Adipose tissue (tissue), 3 donors: ENCODE data around the gene FAM227B. TPM values are rescaled to one million over a fixed set of nuclear protein-coding genes. Genes with fewer than 3 reads are reported as not detected.

ENCODE experiments used
- H3K27ac ChIP-seq: one replicate; pipeline ENCODE4 v1.5.1; 2013; ENCODE audit warnings: low read depth, low read length
- WGBS, 3 donors: extraction: QIAGEN DNeasy Blood & Tissue Kit; methylation state at CpG; one replicate each; pipeline ENCODE4 v1.1.7; 2013; 5-methylcytosine and 5-hydroxymethylcytosine counted together
- polyA plus RNA-seq, 3 donors: library from polyadenylated mRNA; stranded (reverse); fragments of 200-250 nt; gene quantifications; one replicate each; pipeline ENCODE4 v1.2.3, GENCODE V29; 2013
- donor health status: healthy with polysubstance abuse.
- donor health status: Bipolar disorder and iron deficiency.
- donor health status: healthy.

Gene FAM227B
- polyA plus RNA-seq, 3 donors = 0.55 to 3.7 (median 2.2) TPM

- WGBS, 3 donors = 68 to 83% (median 75%) methylated on average over 3 of the region's 3 CpGs
- no peak overlapping the region for H3K27ac ChIP-seq
These were observed 156.1 kb downstream of the FAM227B start for GRCh38 chr15:49464522-49464921.

GRCh38 chr15:49462232-49462844, 158.3 kb downstream of the FAM227B start:
- no peak overlapping the region for H3K27ac ChIP-seq
- WGBS, 3 donors = 23 to 72% (median 25%) methylated on average over 2 of the region's 2 CpGs

GRCh38 chr15:49460411-49460941, 160.1 kb downstream of the FAM227B start:
- WGBS, 3 donors = 57 to 72% (median 63%) methylated on average over 2 of the region's 2 CpGs
- no peak overlapping the region for H3K27ac ChIP-seq

DNA sequence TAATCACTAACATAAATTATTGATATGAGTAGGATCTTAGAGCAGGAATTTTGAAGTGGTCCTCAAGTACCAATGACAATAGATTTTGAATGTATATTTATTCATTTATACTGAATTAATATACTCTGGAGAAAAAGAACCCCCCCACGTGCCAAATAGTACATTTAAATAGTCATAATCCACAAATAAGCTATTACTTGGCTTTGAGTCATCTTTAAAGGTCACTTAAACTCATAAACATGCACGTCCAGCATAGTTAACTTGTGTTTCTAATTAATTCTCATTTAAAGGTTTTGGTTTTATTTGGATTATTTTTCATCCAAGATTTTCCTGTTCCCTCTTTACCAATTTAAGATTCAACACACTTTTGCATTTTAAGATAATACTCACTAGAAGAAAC, 162.5 kb downstream of the FAM227B start:
- no peak overlapping the region for H3K27ac ChIP-seq

GRCh38 chr15:49456166-49456565, 164.5 kb downstream of the FAM227B start:
- no peak overlapping the region for H3K27ac ChIP-seq

More for the DNA sequence above, 162.5 kb downstream of the FAM227B start:
- WGBS, 3 donors = 39 to 55% (median 40%) methylated on average over 2 of the region's 2 CpGs

DNA sequence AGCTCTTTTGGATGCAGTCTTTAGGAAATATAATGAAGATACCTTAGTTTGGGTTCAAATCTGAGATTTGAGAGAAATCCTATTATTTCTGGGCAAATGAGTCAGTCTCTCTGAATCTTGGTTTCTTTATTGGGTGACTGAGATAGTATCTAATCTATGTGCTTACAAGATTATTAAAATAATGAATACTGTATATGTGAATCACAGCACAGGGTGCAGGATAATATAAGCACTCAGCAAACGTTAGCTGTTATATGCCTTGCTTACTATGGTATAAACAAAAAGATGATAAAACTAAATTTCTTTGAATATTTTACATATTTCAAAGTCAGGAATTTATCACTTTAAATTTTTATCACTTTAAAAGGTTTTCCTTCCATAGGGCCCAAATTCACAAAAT, 168.0 kb downstream of the FAM227B start:
- no peak overlapping the region for H3K27ac ChIP-seq
- 75 to 90% (median 88%) methylated on average over 1 of the region's 1 CpG for WGBS, 3 donors

DNA sequence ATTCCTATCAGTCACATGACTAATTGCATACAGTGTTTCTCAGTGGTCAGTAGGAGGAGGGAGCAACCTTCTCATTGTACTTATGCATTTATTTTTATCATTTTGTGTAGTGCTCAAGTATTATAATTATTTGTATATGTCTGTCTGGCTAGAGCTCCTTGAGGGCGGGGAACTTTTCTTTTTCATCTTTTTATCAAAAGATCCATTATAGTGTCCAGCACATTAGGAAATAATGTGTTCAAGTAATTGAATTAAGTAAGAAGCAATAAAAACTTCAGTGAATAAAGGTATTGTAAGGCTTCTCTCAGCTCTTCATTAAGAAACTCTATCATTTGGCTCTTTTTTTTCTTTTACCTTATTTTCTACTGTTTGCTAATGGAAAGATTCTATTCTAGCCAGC, 178.8 kb downstream of the FAM227B start:
- no peak overlapping the region for H3K27ac ChIP-seq
- 94 to 95% (median 94%) methylated on average over 1 of the region's 1 CpG for WGBS, 3 donors

- H3K27ac ChIP-seq = no peak overlapping the region
These were observed 179.3 kb downstream of the FAM227B start for GRCh38 chr15:49441356-49441755.

DNA sequence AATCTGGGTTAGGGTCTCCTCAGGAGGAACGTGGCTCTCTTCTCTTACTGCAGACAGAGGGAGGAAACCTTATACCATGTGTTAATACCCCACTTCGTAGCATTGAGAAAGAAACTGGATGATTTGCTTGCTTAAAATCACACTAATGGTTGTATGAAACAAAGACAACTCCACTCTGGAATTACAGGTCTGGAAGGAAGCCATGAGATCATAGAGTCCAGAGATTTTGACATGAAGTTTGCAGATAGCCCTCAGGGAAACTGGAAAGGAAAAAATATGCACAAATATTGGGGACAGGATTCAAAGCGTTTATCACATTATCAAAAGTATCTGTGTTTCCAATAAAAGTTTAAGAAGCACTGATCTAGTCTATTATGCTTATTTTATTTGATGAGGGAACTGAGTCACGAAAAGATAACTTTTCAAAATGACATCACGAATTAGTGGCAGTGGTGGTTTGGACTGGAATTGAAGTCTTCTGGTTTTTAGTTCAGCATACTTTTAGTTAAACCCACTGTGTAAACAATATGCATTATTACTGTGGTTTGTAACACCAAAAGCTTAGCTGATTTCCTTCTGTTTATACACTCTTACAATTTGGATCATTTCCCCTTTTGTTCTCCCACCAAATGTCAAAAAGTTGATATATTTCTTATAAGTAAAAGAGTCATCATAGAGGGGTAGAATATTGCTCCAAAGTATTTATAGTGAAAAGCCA, 180.8 kb downstream of the FAM227B start:
- H3K27ac ChIP-seq = no peak overlapping the region
- WGBS, 3 donors = 43 to 70% (median 47%) methylated on average over 5 of the region's 5 CpGs

- 32 to 66% (median 36%) methylated on average over 6 of the region's 6 CpGs for WGBS, 3 donors
- H3K27ac ChIP-seq = no peak overlapping the region
These were observed 181.5 kb downstream of the FAM227B start for GRCh38 chr15:49438962-49439631.

DNA sequence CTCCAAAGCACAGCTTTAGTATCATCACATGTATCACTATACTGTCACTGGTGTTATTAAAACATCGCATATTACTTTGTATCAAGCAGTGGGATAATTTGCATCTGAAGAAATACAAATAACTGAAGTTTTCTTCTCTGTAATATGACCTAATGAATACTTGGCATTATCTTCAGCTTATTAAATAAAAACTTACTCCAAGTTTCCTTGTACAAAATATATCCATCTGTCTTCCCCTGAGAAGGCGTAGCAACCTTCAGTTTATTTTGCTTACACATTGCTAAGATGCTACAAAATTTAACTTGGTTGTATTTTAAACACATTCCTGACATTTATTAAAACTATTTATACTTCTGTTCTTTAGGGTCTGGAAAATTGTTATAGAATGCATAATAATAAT, 183.9 kb downstream of the FAM227B start:
- H3K27ac ChIP-seq = no peak overlapping the region
- 67 to 85% (median 78%) methylated on average over 2 of the region's 2 CpGs for WGBS, 3 donors

GRCh38 chr15:49435174-49435573, 185.4 kb downstream of the FAM227B start:
- no peak overlapping the region for H3K27ac ChIP-seq
- WGBS, 3 donors = 24 to 77% (median 72%) methylated on average over 1 of the region's 1 CpG

DNA sequence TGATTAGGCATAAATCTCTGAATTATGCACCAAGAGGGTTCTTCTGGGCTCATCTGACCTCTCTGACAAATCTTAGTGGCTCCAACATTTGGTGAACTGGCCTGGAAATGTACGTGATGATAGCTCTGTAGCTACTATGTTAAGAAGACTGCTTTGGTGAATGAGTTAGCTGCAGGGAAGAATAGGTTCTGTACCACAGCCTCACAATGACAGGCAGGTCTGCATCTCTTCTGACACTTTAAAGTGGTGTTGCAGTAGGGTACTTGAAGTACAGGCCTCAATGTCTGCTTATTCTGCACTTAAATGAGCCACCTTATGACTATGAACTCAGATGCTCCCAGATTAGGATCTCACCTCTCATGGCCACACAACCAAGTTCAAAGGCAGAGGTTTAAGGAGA, 190.6 kb downstream of the FAM227B start:
- 76 to 83% (median 83%) methylated on average over 1 of the region's 1 CpG for WGBS, 3 donors
- H3K27ac ChIP-seq = no peak overlapping the region

DNA sequence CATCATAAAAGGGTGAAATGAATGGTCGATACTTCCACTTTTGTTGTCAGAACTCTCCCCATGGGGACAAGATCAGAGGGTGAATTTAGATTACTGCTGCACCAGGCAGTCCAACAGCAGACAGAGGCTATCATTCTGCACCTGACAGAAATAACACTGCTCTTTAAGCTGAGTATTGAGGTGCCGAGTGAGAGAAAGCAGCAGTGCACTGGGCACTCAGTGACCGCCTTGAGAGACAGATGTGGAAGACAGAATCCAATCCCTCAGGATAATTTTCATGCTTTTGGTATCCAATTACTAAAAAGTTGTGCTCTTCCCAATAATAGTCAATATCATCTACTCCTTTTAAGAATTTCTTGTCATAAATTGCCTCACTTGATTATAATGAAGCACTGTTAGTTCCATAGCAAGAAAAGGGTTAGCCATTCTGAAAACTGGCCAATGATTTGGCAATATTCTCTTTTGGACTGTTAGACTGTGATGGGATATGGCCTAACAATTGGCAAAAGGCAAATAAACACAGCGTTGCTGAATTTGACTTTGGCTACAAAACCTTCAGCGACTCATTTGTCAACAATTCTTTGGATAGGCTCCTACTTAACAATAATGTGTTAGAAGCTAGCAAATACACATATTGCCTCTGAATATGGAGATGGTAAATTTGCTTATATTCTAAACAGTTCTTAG, 192.1 kb downstream of the FAM227B start:
- WGBS, 3 donors = 64 to 69% (median 64%) methylated on average over 5 of the region's 5 CpGs

GRCh38 chr15:49427372-49427771, 193.2 kb downstream of the FAM227B start:
- H3K27ac ChIP-seq = no peak overlapping the region

More for the DNA sequence above, 192.1 kb downstream of the FAM227B start:
- H3K27ac ChIP-seq = no peak overlapping the region

DNA sequence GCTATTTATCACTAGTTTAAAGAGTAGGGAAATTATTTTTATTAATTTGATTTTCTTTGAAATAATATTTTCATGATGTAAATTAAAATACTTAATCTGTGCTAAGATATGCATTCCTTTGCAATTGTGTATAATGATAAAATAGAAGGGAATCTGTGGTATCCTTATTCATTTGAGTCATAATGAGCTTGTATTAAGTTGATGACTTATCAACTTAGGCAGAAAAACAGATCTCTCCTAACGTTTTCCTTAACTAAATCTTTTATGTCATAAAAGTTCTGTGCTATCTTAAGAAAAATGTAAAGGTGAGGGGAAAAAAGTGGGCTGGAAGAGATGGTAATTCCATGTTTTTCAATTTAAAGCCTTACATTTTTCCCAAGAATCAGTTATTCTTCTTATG, 195.7 kb downstream of the FAM227B start:
- WGBS, 3 donors = 28 to 33% (median 32%) methylated on average over 1 of the region's 1 CpG
- no peak overlapping the region for H3K27ac ChIP-seq

DNA sequence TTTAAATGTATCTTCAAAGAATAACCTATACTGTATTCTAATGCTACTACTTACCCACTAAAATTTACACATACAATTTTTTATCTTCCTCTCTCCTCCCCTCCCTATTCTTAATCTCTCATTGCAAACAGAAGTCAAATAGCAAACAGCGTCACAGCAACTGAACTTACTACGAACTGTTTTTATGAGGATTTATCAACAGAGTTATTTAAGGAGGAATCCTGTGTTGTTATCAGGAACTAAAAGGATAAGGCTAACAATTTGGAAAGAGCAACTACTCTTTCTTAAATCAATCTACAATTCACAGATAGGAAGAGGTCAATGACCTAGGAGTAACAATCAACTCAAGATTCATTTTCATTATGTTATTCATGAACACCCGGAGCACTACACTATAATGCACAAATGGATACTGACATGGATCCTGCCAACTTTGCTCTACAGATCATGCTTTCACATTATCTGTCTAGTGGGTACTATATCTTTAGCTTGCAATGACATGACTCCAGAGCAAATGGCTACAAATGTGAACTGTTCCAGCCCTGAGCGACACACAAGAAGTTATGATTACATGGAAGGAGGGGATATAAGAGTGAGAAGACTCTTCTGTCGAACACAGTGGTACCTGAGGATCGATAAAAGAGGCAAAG, 196.6 kb downstream of the FAM227B start:
- WGBS, 3 donors = 46 to 49% (median 47%) methylated on average over 6 of the region's 6 CpGs
- no peak overlapping the region for H3K27ac ChIP-seq

- H3K27ac ChIP-seq = no peak within 1 kb of the TSS
- 45 to 49% (median 46%) methylated on average over 4 of the region's 4 CpGs for WGBS, 3 donors
These were observed 197.6 kb downstream of the FAM227B start, which contains the start of gene FGF7 for GRCh38 chr15:49423021-49423420. Gene FGF7 (plus strand): TSS chr15:49423242. CDS start chr15:49424298, 1,056 bp downstream.
